HCT116 (cell line): ENCODE data around the gene GLT6D1.

Experiments used
- CEBPB ChIP-seq: IDR thresholded peaks from 2 replicates; pipeline ENCODE4 v1.6.1; 2012; ENCODE audit warnings: low read depth
- ELF1 ChIP-seq: IDR thresholded peaks from 2 replicates; pipeline ENCODE4 v1.6.1; 2012; ENCODE audit warnings: low read depth, borderline replicate concordance
- EZH2 ChIP-seq: fragments of 200-600 bp; sonication (generic); IDR thresholded peaks from 2 replicates; pipeline ENCODE4 v1.6.1; 2017; ENCODE audit warnings: antibody characterized with exemption, mixed run types
- JUND ChIP-seq: IDR thresholded peaks from 2 replicates; pipeline ENCODE4 v1.6.1; 2012
- POLR2A ChIP-seq: IDR thresholded peaks from 2 replicates; pipeline ENCODE4 v1.7.0; 2011; ENCODE audit warnings: borderline replicate concordance; ENCODE audit not compliant: insufficient read depth, insufficient read length; ENCODE audit errors: extremely low read depth
- SRF ChIP-seq: IDR thresholded peaks from 2 replicates; pipeline ENCODE4 v1.6.1; 2012; ENCODE audit warnings: low read depth
- ZNF274 ChIP-seq: fragments of 200-500 bp; sonication (Bioruptor generic); IDR thresholded peaks from 2 replicates; pipeline ENCODE4 v1.6.1; 2014; ENCODE audit warnings: mild to moderate bottlenecking, low read depth, low read length, inconsistent platforms
- TF ChIP-seq, protein P1 (sequence below), 3 experiments: fragments of 200-600 bp in 1 of 3; sonication (generic) in 1 of 3; IDR thresholded peaks in 2 of 3; conservative IDR thresholded peaks in 1 of 3; 2 replicates each; pipeline ENCODE4 v1.5.1; 2012 to 2017; ENCODE audit warnings: low read depth in 2 of 3, low read length in 2 of 3, antibody characterized with exemption in 1 of 3, borderline replicate concordance in 1 of 3, control low read depth in 1 of 3, mild to moderate bottlenecking in 1 of 3, mixed read lengths in 1 of 3, mixed run types in 1 of 3, moderate library complexity in 1 of 3; ENCODE audit not compliant: insufficient read depth in 1 of 3
- TF ChIP-seq, protein P2 (sequence below): IDR thresholded peaks from 2 replicates; pipeline ENCODE4 v1.6.1; 2012; ENCODE audit warnings: low read depth

GRCh38 chr9:135666534-135667462 lies 27.5 kb upstream of the GLT6D1 start:
- TF ChIP-seq POLR2A (no peak), CEBPB (no peak), EZH2 (no peak), ELF1 (no peak), SRF (no peak), JUND (no peak), ZNF274 (no peak)
- TF ChIP-seq, protein P1, sequence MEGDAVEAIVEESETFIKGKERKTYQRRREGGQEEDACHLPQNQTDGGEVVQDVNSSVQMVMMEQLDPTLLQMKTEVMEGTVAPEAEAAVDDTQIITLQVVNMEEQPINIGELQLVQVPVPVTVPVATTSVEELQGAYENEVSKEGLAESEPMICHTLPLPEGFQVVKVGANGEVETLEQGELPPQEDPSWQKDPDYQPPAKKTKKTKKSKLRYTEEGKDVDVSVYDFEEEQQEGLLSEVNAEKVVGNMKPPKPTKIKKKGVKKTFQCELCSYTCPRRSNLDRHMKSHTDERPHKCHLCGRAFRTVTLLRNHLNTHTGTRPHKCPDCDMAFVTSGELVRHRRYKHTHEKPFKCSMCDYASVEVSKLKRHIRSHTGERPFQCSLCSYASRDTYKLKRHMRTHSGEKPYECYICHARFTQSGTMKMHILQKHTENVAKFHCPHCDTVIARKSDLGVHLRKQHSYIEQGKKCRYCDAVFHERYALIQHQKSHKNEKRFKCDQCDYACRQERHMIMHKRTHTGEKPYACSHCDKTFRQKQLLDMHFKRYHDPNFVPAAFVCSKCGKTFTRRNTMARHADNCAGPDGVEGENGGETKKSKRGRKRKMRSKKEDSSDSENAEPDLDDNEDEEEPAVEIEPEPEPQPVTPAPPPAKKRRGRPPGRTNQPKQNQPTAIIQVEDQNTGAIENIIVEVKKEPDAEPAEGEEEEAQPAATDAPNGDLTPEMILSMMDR (IDR thresholded peaks at IDR 0.05 in 2 of 3, conservative IDR thresholded peaks at IDR 0.05 in 1 of 3; ENCODE audit: borderline replicate concordance in 1 of 3, insufficient read depth in 1 of 3, low read depth in 2 of 3, low read length in 2 of 3): no peak
- TF ChIP-seq, protein P2, sequence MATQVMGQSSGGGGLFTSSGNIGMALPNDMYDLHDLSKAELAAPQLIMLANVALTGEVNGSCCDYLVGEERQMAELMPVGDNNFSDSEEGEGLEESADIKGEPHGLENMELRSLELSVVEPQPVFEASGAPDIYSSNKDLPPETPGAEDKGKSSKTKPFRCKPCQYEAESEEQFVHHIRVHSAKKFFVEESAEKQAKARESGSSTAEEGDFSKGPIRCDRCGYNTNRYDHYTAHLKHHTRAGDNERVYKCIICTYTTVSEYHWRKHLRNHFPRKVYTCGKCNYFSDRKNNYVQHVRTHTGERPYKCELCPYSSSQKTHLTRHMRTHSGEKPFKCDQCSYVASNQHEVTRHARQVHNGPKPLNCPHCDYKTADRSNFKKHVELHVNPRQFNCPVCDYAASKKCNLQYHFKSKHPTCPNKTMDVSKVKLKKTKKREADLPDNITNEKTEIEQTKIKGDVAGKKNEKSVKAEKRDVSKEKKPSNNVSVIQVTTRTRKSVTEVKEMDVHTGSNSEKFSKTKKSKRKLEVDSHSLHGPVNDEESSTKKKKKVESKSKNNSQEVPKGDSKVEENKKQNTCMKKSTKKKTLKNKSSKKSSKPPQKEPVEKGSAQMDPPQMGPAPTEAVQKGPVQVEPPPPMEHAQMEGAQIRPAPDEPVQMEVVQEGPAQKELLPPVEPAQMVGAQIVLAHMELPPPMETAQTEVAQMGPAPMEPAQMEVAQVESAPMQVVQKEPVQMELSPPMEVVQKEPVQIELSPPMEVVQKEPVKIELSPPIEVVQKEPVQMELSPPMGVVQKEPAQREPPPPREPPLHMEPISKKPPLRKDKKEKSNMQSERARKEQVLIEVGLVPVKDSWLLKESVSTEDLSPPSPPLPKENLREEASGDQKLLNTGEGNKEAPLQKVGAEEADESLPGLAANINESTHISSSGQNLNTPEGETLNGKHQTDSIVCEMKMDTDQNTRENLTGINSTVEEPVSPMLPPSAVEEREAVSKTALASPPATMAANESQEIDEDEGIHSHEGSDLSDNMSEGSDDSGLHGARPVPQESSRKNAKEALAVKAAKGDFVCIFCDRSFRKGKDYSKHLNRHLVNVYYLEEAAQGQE: no peak
